HepG2 (cell line): ENCODE results near the gene GPS1. TPM values are rescaled to one million over a fixed set of nuclear protein-coding genes. Genes with fewer than 3 reads are reported as not detected.

Experiments
- AKAP8 ChIP-seq: sonication (generic); formaldehyde crosslinking; IDR thresholded peaks from 2 replicates; pipeline ENCODE4 v1.5.1; 2020; ENCODE audit warnings: mild to moderate bottlenecking, missing genetic modification reagents
- CAMTA2 ChIP-seq: sonication (generic); formaldehyde crosslinking; IDR thresholded peaks from 2 replicates; pipeline ENCODE4 v1.4.0; 2020; ENCODE audit warnings: mild to moderate bottlenecking, missing genetic modification reagents, borderline replicate concordance
- CHD2 ChIP-seq: IDR thresholded peaks from 2 replicates; pipeline ENCODE4 v1.6.1; 2011; ENCODE audit warnings: low read depth, low read length, improper control_type of control experiment
- CTCF ChIP-seq: sonication (generic); formaldehyde crosslinking; IDR thresholded peaks from 2 replicates; pipeline ENCODE4 v1.5.0; 2020; ENCODE audit warnings: mild to moderate bottlenecking, missing genetic modification reagents, moderate library complexity
- FOXO1 ChIP-seq: sonication (generic); formaldehyde crosslinking; IDR thresholded peaks from 2 replicates; pipeline ENCODE4 v1.4.0; 2020; ENCODE audit warnings: missing genetic modification reagents
- GMEB1 ChIP-seq: sonication (generic); formaldehyde crosslinking; IDR thresholded peaks from 2 replicates; pipeline ENCODE4 v1.5.1; 2020; ENCODE audit warnings: missing genetic modification reagents, mild to moderate bottlenecking, borderline replicate concordance
- MXD4 ChIP-seq: IDR thresholded peaks from 2 replicates; pipeline ENCODE4 v1.6.1; 2016; ENCODE audit warnings: mild to moderate bottlenecking, missing biosample characterization, missing genetic modification reagents
- RFX3 ChIP-seq: IDR thresholded peaks from 2 replicates; pipeline ENCODE4 v1.6.1; 2016; ENCODE audit warnings: missing biosample characterization, missing genetic modification reagents
- SAP130 ChIP-seq: IDR thresholded peaks from 2 replicates; pipeline ENCODE4 v1.6.1; 2016; ENCODE audit warnings: low read depth
- SIN3A ChIP-seq: IDR thresholded peaks from 2 replicates; pipeline ENCODE4 v1.6.1; 2011; ENCODE audit warnings: low read depth, mild to moderate bottlenecking, control low read depth, low read length, borderline replicate concordance
- ZNF777 ChIP-seq: sonication (generic); formaldehyde crosslinking; IDR thresholded peaks from 2 replicates; pipeline ENCODE4 v1.4.0; 2020; ENCODE audit warnings: missing genetic modification reagents
- polyA plus RNA-seq, 8 experiments: library from polyadenylated mRNA; depleted of rRNA in 3 of 8; stranded (reverse) in 7 of 8; unstranded in 1 of 8; fragments of >200 nt; fragmentation: Illumina TruSeq in 4 of 8; extraction: Trizol in 4 of 8; gene quantifications; 2 replicates each; pipeline versions ENCODE4 v1.2.1 to v1.2.3, GENCODE V29; 2011 to 2016; ENCODE audit warnings: low read depth in 4 of 8, missing spikeins in 1 of 8, mixed read lengths in 1 of 8; ENCODE audit not compliant: insufficient read depth in 1 of 8
- total RNA-seq, 5 experiments: library from RNA; depleted of rRNA; stranded (reverse); fragments of >200 nt; fragmentation: Illumina TruSeq; extraction: Trizol; gene quantifications; 2 replicates each; pipeline ENCODE4 v1.2.3, GENCODE V29; 2016; ENCODE audit warnings: low read depth in 1 of 5
- TF ChIP-seq, protein P1 (sequence below): sonication (generic); formaldehyde crosslinking; IDR thresholded peaks from 2 replicates; pipeline ENCODE4 v1.4.0; 2020; ENCODE audit warnings: mild to moderate bottlenecking, missing genetic modification reagents
- TF ChIP-seq, protein P2 (sequence below): sonication (generic); formaldehyde crosslinking; conservative IDR thresholded peaks from 2 replicates; pipeline ENCODE4 v1.8.0; 2022; ENCODE audit warnings: mild to moderate bottlenecking, moderate library complexity, missing genetic modification reagents

Gene GPS1
- total and polyA plus RNA-seq, 2 of the 13 experiments (the other 11 are each of a cell fraction or from before 2014, with no cell fraction given): 124 to 128 TPM

- TF ChIP-seq, protein P1, sequence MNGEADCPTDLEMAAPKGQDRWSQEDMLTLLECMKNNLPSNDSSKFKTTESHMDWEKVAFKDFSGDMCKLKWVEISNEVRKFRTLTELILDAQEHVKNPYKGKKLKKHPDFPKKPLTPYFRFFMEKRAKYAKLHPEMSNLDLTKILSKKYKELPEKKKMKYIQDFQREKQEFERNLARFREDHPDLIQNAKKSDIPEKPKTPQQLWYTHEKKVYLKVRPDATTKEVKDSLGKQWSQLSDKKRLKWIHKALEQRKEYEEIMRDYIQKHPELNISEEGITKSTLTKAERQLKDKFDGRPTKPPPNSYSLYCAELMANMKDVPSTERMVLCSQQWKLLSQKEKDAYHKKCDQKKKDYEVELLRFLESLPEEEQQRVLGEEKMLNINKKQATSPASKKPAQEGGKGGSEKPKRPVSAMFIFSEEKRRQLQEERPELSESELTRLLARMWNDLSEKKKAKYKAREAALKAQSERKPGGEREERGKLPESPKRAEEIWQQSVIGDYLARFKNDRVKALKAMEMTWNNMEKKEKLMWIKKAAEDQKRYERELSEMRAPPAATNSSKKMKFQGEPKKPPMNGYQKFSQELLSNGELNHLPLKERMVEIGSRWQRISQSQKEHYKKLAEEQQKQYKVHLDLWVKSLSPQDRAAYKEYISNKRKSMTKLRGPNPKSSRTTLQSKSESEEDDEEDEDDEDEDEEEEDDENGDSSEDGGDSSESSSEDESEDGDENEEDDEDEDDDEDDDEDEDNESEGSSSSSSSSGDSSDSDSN (CRISPR knock-in tag): peak; percentile 22; the same call in 1 of the 2 replicates
- TF ChIP-seq FOXO1 (no peak), SAP130 (CRISPR knock-in tag) (peak; percentile 90), CHD2 (no peak), CTCF (CRISPR knock-in tag) (no peak), AKAP8 (CRISPR knock-in tag) (no peak), MXD4 (CRISPR knock-in tag) (peak; percentile 3; the same call in 1 of the 2 replicates), CAMTA2 (CRISPR knock-in tag) (no peak), ZNF777 (CRISPR knock-in tag) (peak; percentile 4; the same call in 1 of the 2 replicates), RFX3 (CRISPR knock-in tag) (no peak), SIN3A (peak; percentile 67), GMEB1 (CRISPR knock-in tag) (peak; percentile 88)
- TF ChIP-seq, protein P2, sequence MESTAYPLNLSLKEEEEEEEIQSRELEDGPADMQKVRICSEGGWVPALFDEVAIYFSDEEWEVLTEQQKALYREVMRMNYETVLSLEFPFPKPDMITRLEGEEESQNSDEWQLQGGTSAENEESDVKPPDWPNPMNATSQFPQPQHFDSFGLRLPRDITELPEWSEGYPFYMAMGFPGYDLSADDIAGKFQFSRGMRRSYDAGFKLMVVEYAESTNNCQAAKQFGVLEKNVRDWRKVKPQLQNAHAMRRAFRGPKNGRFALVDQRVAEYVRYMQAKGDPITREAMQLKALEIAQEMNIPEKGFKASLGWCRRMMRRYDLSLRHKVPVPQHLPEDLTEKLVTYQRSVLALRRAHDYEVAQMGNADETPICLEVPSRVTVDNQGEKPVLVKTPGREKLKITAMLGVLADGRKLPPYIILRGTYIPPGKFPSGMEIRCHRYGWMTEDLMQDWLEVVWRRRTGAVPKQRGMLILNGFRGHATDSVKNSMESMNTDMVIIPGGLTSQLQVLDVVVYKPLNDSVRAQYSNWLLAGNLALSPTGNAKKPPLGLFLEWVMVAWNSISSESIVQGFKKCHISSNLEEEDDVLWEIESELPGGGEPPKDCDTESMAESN (CRISPR knock-in tag): peak; percentile 15; the same call in 1 of the 2 replicates
Observed at GRCh38 chr17:82051776-82052637, at the start of gene GPS1, which contains the start of gene RFNG (continued).
